Suprapubic skin (tissue), 4 donors: Measurements from ENCODE around the gene KIF3B. TPM values are rescaled to one million over a fixed set of nuclear protein-coding genes. Genes with fewer than 3 reads are reported as not detected.

Experiments
- DNase-seq, 2 donors: peaks; one replicate each; pipeline ENCODE4 v3.0.0-alpha.2; 2019; ENCODE audit warnings: low spot score in 2 of 2
- H3K27ac ChIP-seq: fragments of 200-600 bp; sonication (generic); one replicate; pipeline ENCODE4 v1.5.1; 2019
- H3K27me3 ChIP-seq: fragments of 200-600 bp; sonication (generic); one replicate; pipeline ENCODE4 v1.5.1; 2019
- H3K36me3 ChIP-seq: fragments of 200-600 bp; sonication (generic); one replicate; pipeline ENCODE4 v1.5.1; 2019
- H3K4me1 ChIP-seq: fragments of 200-600 bp; sonication (generic); one replicate; pipeline ENCODE4 v1.5.1; 2019
- H3K4me3 ChIP-seq: fragments of 200-600 bp; sonication (generic); one replicate; pipeline ENCODE4 v1.5.1; 2019; ENCODE audit warnings: mild to moderate bottlenecking
- H3K9me3 ChIP-seq: fragments of 200-600 bp; sonication (generic); one replicate; pipeline ENCODE4 v1.5.1; 2019
- CTCF ChIP-seq, 2 donors: fragments of 200-600 bp in 1 of 2; fragments of 450-650 bp in 1 of 2; sonication (generic) in 1 of 2; IDR thresholded peaks; one replicate each; pipeline ENCODE4 v1.5.1; 2016 to 2019; ENCODE audit warnings: antibody characterized with exemption in 2 of 2, mild to moderate bottlenecking in 1 of 2, moderate library complexity in 1 of 2
- EP300 ChIP-seq: sonication (generic); formaldehyde crosslinking; IDR thresholded peaks from one replicate; pipeline ENCODE4 v1.6.1; 2017; ENCODE audit warnings: antibody characterized with exemption
- POLR2A ChIP-seq, 2 donors: fragments of 450-650 bp; IDR thresholded peaks; one replicate each; pipeline ENCODE4 v1.6.1; 2017; ENCODE audit warnings: antibody characterized with exemption in 2 of 2, mild to moderate bottlenecking in 2 of 2, moderate library complexity in 2 of 2
- POLR2AphosphoS5 ChIP-seq, 3 donors: sonication (generic); formaldehyde crosslinking; IDR thresholded peaks; one replicate each; pipeline ENCODE4 v1.6.1; 2017; ENCODE audit warnings: antibody characterized with exemption in 3 of 3
- WGBS: methylation state at CpG from one replicate; pipeline ENCODE4 v1.1.5; 2018; 5-methylcytosine and 5-hydroxymethylcytosine counted together
- total RNA-seq, 4 donors: library from RNA; depleted of rRNA; stranded (reverse); fragments of >200 nt; gene quantifications; one replicate each; pipeline ENCODE4 v1.1.0, GENCODE V29; 2016

The KIF3B gene
- total RNA-seq, 4 donors from 2014 or later, result 12.7 to 17.3 (median 14.9) TPM

GRCh38 chr20:32362901-32363364 lies 85.5 kb downstream of the KIF3B start:
- 12% methylated on average over 4 of the region's 4 CpGs for WGBS

GRCh38 chr20:32363492-32363891 lies 86.0 kb downstream of the KIF3B start:
- Histone ChIP-seq H3K4me1 (peaks cover 66% of the 10 kb centered on the region), H3K9me3 (no peaks in the 10 kb centered on the region), H3K27ac (no peak overlapping the region)

More at GRCh38 chr20:32362901-32363364, 85.5 kb downstream of the KIF3B start:
- no peak overlapping the region for H3K4me3 ChIP-seq
- no peak overlapping the region for H3K27ac ChIP-seq
- H3K36me3 ChIP-seq, result no peaks in the 10 kb centered on the region
- H3K4me1 ChIP-seq, result peaks cover 64% of the 10 kb centered on the region
- no peaks in the 10 kb centered on the region for H3K9me3 ChIP-seq
- no peaks in the 10 kb centered on the region for H3K27me3 ChIP-seq
- DNase-seq, result no peak
- TF ChIP-seq EP300, result no peak
- no peak for TF ChIP-seq POLR2AphosphoS5 (IDR thresholded peaks at IDR 0.05)
- no peak for TF ChIP-seq POLR2A (IDR thresholded peaks at IDR 0.05)
- TF ChIP-seq CTCF (IDR thresholded peaks at IDR 0.05), result no peak

DNA sequence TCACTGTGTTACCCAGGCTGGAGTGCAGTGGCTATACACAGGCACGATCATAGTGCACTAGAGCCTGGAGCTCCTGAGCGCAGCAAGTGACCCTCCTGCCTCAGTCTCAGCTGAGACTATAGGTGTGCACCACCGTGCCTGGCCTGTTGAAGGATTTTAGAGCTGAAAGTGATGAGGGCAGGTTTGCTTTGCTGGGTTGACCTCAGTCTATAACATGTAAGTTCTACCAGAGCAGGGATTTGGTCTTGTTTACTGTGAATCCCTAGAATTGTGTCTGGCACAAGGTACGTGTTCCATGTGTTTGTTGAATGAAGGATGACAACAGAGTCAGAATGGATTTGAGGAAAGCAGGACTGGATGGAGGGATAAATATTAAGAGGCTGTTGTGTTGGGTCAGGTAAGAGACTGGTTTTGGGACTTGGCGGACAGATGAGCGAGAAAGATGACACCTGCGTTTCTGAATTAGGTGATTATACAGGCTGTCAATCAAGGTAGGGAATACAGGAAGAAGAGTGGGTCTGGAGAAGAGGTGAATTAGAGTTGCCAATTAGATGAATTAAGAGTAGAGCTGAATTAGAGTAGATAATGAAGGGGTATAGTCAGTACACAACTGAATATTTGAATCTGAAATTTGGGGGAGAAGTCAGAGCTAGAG lies 87.2 kb downstream of the KIF3B start:
- H3K9me3 ChIP-seq, result no peaks in the 10 kb centered on the region
- H3K27ac ChIP-seq, result no peak overlapping the region
- H3K36me3 ChIP-seq, result peaks cover 6% of the 10 kb centered on the region
- no peaks in the 10 kb centered on the region for H3K27me3 ChIP-seq
- WGBS, result 71% methylated on average over 7 of the region's 7 CpGs
- DNase-seq, result no peak
- no peak overlapping the region for H3K4me3 ChIP-seq
- H3K4me1 ChIP-seq, result peaks cover 65% of the 10 kb centered on the region
- no peak for TF ChIP-seq EP300
- TF ChIP-seq CTCF (IDR thresholded peaks at IDR 0.05), result no peak
- no peak for TF ChIP-seq POLR2A (IDR thresholded peaks at IDR 0.05)
- TF ChIP-seq POLR2AphosphoS5 (IDR thresholded peaks at IDR 0.05), result no peak

More at GRCh38 chr20:32363492-32363891, 86.0 kb downstream of the KIF3B start:
- H3K36me3 ChIP-seq, result no peaks in the 10 kb centered on the region
- WGBS, result 56% methylated on average over 2 of the region's 2 CpGs
- no peak overlapping the region for H3K4me3 ChIP-seq
- TF ChIP-seq EP300 (no peak), POLR2A (IDR thresholded peaks at IDR 0.05) (no peak), POLR2AphosphoS5 (IDR thresholded peaks at IDR 0.05) (no peak)
- H3K27me3 ChIP-seq, result no peaks in the 10 kb centered on the region
- DNase-seq, result no peak

GRCh38 chr20:32365564-32365963 lies 88.1 kb downstream of the KIF3B start:
- no peak overlapping the region for H3K4me3 ChIP-seq
- H3K27ac ChIP-seq, result no peak overlapping the region
- no peak for DNase-seq
- H3K9me3 ChIP-seq, result no peaks in the 10 kb centered on the region
- peaks cover 13% of the 10 kb centered on the region for H3K36me3 ChIP-seq
- TF ChIP-seq POLR2A (IDR thresholded peaks at IDR 0.05), result no peak
- no peak for TF ChIP-seq POLR2AphosphoS5 (IDR thresholded peaks at IDR 0.05)
- TF ChIP-seq EP300, result no peak
- peaks cover 56% of the 10 kb centered on the region for H3K4me1 ChIP-seq
- WGBS, result 57% methylated on average over 5 of the region's 5 CpGs
- H3K27me3 ChIP-seq, result no peaks in the 10 kb centered on the region

- WGBS, result 85% methylated on average over 2 of the region's 2 CpGs
Observed at GRCh38 chr20:32366380-32366779, 88.9 kb downstream of the KIF3B start.

More at GRCh38 chr20:32366380-32366779, 88.9 kb downstream of the KIF3B start:
- no peaks in the 10 kb centered on the region for H3K27me3 ChIP-seq
- peaks cover 16% of the 10 kb centered on the region for H3K36me3 ChIP-seq
- H3K4me3 ChIP-seq, result no peak overlapping the region
- no peaks in the 10 kb centered on the region for H3K9me3 ChIP-seq
- DNase-seq, result no peak
- no peak for TF ChIP-seq POLR2AphosphoS5 (IDR thresholded peaks at IDR 0.05)
- TF ChIP-seq POLR2A (IDR thresholded peaks at IDR 0.05), result no peak
- no peak for TF ChIP-seq CTCF (IDR thresholded peaks at IDR 0.05)
- TF ChIP-seq EP300, result no peak
- peaks cover 49% of the 10 kb centered on the region for H3K4me1 ChIP-seq
- H3K27ac ChIP-seq, result no peak overlapping the region
